Ishikawa (cell line): Measurements from ENCODE around the gene KIF16B.

Experiments
- CEBPB ChIP-seq: IDR thresholded peaks from 2 replicates; pipeline ENCODE4 v1.6.1; 2012
- CREB1 ChIP-seq: IDR thresholded peaks from 2 replicates; pipeline ENCODE4 v1.6.1; 2012; ENCODE audit warnings: low read depth
- EGR1 ChIP-seq: IDR thresholded peaks from 2 replicates; pipeline ENCODE4 v1.6.1; 2012
- EP300 ChIP-seq: IDR thresholded peaks from 2 replicates; pipeline ENCODE4 v1.6.1; 2012; ENCODE audit warnings: borderline replicate concordance
- FOXM1 ChIP-seq: IDR thresholded peaks from 2 replicates; pipeline ENCODE4 v1.6.1; 2012; ENCODE audit warnings: low read depth, borderline replicate concordance
- MAX ChIP-seq: IDR thresholded peaks from 2 replicates; pipeline ENCODE4 v1.6.1; 2012
- NFIC ChIP-seq: IDR thresholded peaks from 2 replicates; pipeline ENCODE4 v1.6.1; 2012
- RAD21 ChIP-seq: IDR thresholded peaks from 2 replicates; pipeline ENCODE4 v1.6.1; 2012; ENCODE audit warnings: low read depth
- REST ChIP-seq: IDR thresholded peaks from 2 replicates; pipeline ENCODE4 v1.6.1; 2012; ENCODE audit warnings: low read depth, mild to moderate bottlenecking
- TAF1 ChIP-seq: IDR thresholded peaks from 2 replicates; pipeline ENCODE4 v1.6.1; 2012; ENCODE audit warnings: low read depth, mild to moderate bottlenecking
- TCF12 ChIP-seq: IDR thresholded peaks from 2 replicates; pipeline ENCODE4 v1.6.1; 2012; ENCODE audit warnings: low read depth
- TEAD4 ChIP-seq: IDR thresholded peaks from 2 replicates; pipeline ENCODE4 v1.6.1; 2012
- USF1 ChIP-seq: IDR thresholded peaks from 2 replicates; pipeline ENCODE4 v1.6.1; 2012
- YY1 ChIP-seq: IDR thresholded peaks from 2 replicates; pipeline ENCODE4 v1.6.1; 2012; ENCODE audit warnings: low read depth
- ZBTB7A ChIP-seq: IDR thresholded peaks from 2 replicates; pipeline ENCODE4 v1.6.1; 2012; ENCODE audit warnings: low read depth

KIF16B gene

GRCh38 chr20:16537025-16537665 is 36.1 kb downstream of the KIF16B start:
- TF ChIP-seq ZBTB7A (no peak), RAD21 (no peak), EGR1 (no peak), CEBPB (no peak), NFIC (no peak), EP300 (no peak)

- no peak for TF ChIP-seq YY1
- no peak for TF ChIP-seq EP300
- TF ChIP-seq EGR1: no peak
- no peak for TF ChIP-seq CREB1
- TF ChIP-seq TCF12: no peak
- TF ChIP-seq TAF1: no peak
- no peak for TF ChIP-seq FOXM1
- no peak for TF ChIP-seq NFIC
- TF ChIP-seq USF1: no peak
- no peak for TF ChIP-seq MAX
- TF ChIP-seq RAD21: no peak
- TF ChIP-seq ZBTB7A: no peak
- TF ChIP-seq CEBPB: no peak
- no peak for TF ChIP-seq REST
- TF ChIP-seq TEAD4: no peak
Observed at GRCh38 chr20:16535277-16535676, 38.0 kb downstream of the KIF16B start.

- no peak for TF ChIP-seq CREB1
- no peak for TF ChIP-seq FOXM1
- TF ChIP-seq EGR1: no peak
- TF ChIP-seq YY1: no peak
- TF ChIP-seq TCF12: no peak
- no peak for TF ChIP-seq MAX
- TF ChIP-seq TEAD4: no peak
- TF ChIP-seq CEBPB: no peak
- TF ChIP-seq ZBTB7A: no peak
- TF ChIP-seq REST: no peak
- no peak for TF ChIP-seq RAD21
- no peak for TF ChIP-seq TAF1
- TF ChIP-seq USF1: no peak
- TF ChIP-seq EP300: no peak
- TF ChIP-seq NFIC: no peak
Observed at GRCh38 chr20:16533502-16533901, 39.7 kb downstream of the KIF16B start.

GRCh38 chr20:16531485-16531884 is 41.8 kb downstream of the KIF16B start:
- TF ChIP-seq YY1: no peak
- no peak for TF ChIP-seq ZBTB7A
- no peak for TF ChIP-seq MAX
- TF ChIP-seq REST: no peak
- no peak for TF ChIP-seq EGR1
- no peak for TF ChIP-seq TCF12
- no peak for TF ChIP-seq TAF1
- TF ChIP-seq NFIC: no peak
- TF ChIP-seq USF1: no peak
- no peak for TF ChIP-seq EP300
